Brain microvascular endothelial cell (primary cell): Measurements from ENCODE around the gene MBTPS2.

ENCODE experiments used
- DNase-seq: peaks from one replicate; pipeline ENCODE4 v3.0.0-alpha.2; 2020
- H3K27ac ChIP-seq: fragments of 250-450 bp; sonication (Bioruptor Pico); 2 replicates; pipeline ENCODE4 v1.5.1; 2020; ENCODE audit warnings: mild to moderate bottlenecking, moderate library complexity
- H3K27me3 ChIP-seq: fragments of 250-450 bp; sonication (Bioruptor Pico); replicated peaks from 2 replicates; pipeline ENCODE4 v1.5.1; 2020; ENCODE audit warnings: mild to moderate bottlenecking
- H3K36me3 ChIP-seq: fragments of 250-450 bp; sonication (Bioruptor Pico); replicated peaks from 2 replicates; pipeline ENCODE4 v1.5.1; 2020; ENCODE audit warnings: mild to moderate bottlenecking
- H3K4me3 ChIP-seq: 2 replicates; pipeline ENCODE4 v1.5.1; 2011; ENCODE audit warnings: low read depth, mild to moderate bottlenecking, control low read depth, low read length, moderate library complexity
- in situ Hi-C: cut with HindIII; loops from 2 replicates; pipeline ENCODE4 v1.10.0; 2017; ENCODE audit warnings: low sequenced_read_pairs, low pct_ligation_motif_present
- TF ChIP-seq, protein P1 (sequence below): IDR thresholded peaks from 2 replicates; pipeline ENCODE4 v1.5.1; 2011; ENCODE audit warnings: low read depth, mild to moderate bottlenecking, moderate library complexity, low read length, control low read depth, inconsistent platforms; ENCODE audit errors: missing control alignments

Gene MBTPS2

DNA sequence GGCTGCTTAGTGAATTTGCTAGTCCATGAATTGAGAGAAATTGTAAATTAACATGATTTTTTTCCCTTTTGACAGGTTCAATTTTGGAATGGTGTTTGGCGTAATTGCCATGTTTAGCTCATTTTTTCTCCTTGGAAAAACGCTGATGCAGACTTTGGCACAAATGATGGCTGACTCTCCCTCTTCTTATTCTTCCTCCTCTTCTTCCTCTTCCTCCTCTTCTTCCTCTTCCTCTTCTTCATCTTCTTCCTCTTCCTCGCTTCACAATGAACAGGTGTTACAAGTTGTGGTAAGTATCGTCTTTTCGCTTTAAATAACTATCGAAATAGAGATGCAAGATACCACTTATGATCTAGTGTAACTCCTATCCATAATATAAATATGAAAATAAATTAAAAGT lies 5.7 kb downstream of the MBTPS2 start:
- no peak for DNase-seq
- Histone ChIP-seq H3K36me3 (no peaks in the 10 kb centered on the region), H3K27ac (no peak overlapping the region), H3K4me3 (no peak overlapping the region), H3K27me3 (no peaks in the 10 kb centered on the region)
- in situ Hi-C loops: no loop called here
- TF ChIP-seq, protein P1, sequence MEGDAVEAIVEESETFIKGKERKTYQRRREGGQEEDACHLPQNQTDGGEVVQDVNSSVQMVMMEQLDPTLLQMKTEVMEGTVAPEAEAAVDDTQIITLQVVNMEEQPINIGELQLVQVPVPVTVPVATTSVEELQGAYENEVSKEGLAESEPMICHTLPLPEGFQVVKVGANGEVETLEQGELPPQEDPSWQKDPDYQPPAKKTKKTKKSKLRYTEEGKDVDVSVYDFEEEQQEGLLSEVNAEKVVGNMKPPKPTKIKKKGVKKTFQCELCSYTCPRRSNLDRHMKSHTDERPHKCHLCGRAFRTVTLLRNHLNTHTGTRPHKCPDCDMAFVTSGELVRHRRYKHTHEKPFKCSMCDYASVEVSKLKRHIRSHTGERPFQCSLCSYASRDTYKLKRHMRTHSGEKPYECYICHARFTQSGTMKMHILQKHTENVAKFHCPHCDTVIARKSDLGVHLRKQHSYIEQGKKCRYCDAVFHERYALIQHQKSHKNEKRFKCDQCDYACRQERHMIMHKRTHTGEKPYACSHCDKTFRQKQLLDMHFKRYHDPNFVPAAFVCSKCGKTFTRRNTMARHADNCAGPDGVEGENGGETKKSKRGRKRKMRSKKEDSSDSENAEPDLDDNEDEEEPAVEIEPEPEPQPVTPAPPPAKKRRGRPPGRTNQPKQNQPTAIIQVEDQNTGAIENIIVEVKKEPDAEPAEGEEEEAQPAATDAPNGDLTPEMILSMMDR: no peak

DNA sequence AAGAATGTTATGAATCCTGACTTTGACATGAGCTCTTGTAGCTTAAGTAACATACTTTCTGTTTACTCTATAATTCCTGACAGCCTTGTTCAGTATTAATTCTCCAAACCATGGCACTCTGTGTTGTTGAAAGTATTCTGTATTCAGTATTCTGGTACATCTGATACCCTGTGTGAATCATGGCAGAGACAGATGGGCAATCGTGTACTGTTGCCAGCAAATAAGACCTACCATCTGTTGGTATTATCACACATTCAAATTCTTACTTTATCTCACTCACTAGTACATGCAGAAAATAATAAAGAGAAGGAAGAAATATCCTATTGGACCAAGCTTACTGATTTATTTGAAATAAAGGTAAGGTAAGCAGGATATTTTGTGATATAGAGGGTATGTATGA lies 7.9 kb downstream of the MBTPS2 start:
- no peaks in the 10 kb centered on the region for H3K36me3 ChIP-seq
- TF ChIP-seq, protein P1: no peak
- in situ Hi-C loops: no loop called here
- H3K27me3 ChIP-seq: no peaks in the 10 kb centered on the region
- no peak for DNase-seq
- H3K27ac ChIP-seq: no peak overlapping the region
- no peak overlapping the region for H3K4me3 ChIP-seq

DNA sequence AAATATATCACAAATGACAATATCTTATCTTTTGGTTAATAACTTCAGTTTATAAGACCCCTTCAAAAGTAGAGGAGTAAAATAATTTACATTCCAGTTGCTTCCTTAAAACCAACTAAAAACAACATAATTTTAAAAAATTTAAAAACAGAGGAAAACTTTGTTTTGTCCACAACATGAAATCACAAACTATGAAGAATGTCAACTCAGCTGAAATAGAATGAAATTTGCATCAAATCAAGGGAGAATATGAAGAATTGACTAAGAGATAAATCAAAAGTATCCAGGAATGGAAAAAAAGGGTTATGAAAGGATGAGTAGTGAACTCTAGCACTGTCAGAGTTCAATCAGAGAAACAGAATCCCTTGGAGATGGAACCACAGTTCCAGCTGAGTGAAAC lies 14.2 kb downstream of the MBTPS2 start:
- DNase-seq: no peak
- Histone ChIP-seq H3K27ac (no peak overlapping the region), H3K27me3 (no peaks in the 10 kb centered on the region), H3K36me3 (no peaks in the 10 kb centered on the region), H3K4me3 (no peak overlapping the region)
- in situ Hi-C loops: no loop called here
- TF ChIP-seq, protein P1: no peak

DNA sequence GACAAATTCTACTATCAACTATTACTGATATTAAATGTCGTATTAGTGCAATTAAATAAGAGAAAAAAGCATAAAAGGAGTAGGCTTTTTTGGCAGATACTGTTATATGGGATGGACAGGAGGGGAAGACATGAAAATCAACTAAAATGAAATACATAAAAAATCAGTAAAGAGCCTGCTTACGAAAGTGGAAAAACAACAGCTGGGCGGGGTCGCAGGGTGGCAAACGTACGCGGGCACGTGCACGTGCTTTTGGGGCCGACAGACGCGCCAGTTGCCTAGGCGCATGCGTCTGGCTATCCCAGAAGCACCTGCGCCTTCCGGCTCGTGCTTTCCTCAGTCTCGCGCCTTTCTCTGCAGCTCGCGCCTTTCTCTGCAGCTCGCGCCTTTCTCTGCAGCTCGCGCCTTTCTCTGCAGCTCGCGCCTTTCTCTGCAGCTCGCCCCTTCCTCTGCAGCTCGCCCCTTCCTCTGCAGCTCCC lies 16.6 kb downstream of the MBTPS2 start, which contains the start of gene YY2:
TSS of gene YY2 (plus strand) at position 51 of the 479 bp plus-strand sequence. CDS start 498 bp downstream, outside the sequence.
- no peaks in the 10 kb centered on the region for H3K36me3 ChIP-seq
- no peaks in the 10 kb centered on the region for H3K27me3 ChIP-seq
- no peak within 1 kb of the TSS for H3K4me3 ChIP-seq
- H3K27ac ChIP-seq: no peak within 1 kb of the TSS
- in situ Hi-C loops: no loop called here
- no peak for DNase-seq
- TF ChIP-seq, protein P1: no peak

DNA sequence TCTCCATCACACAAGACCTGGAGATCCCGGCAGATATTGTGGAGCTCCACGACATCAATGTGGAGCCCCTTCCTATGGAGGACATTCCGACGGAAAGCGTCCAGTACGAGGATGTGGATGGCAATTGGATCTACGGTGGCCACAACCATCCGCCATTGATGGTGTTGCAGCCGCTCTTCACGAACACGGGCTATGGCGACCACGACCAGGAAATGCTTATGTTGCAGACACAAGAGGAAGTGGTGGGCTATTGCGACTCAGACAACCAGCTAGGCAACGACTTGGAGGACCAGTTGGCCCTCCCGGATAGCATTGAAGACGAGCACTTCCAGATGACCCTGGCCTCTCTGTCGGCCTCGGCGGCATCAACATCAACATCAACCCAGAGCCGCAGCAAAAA lies 17.1 kb downstream of the MBTPS2 start:
- in situ Hi-C loops: no loop called here
- Histone ChIP-seq H3K4me3 (no peak overlapping the region), H3K27ac (no peak overlapping the region), H3K36me3 (no peaks in the 10 kb centered on the region), H3K27me3 (no peaks in the 10 kb centered on the region)
- DNase-seq: no peak
- TF ChIP-seq, protein P1: no peak

DNA sequence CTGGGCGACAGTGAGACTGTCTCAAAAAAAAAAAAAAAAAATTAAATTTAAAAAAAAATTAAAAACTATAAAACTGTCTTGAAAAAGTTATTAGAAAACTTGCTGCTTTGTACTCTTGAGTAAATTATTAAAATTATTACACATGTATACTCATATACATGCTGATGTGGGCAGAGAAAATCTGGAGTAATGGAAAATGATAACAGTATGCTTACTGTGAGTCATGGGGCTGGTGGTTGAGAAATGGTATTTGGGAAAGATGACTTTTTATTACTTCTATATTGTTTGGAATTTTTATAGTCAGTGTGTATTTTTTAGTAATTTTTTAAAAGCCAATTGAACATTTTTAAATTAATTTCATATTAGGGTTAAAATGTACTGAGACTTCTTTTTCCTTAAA lies 23.8 kb downstream of the MBTPS2 start:
- in situ Hi-C loops: no loop called here
- no peak overlapping the region for H3K27ac ChIP-seq
- no peaks in the 10 kb centered on the region for H3K27me3 ChIP-seq
- no peak overlapping the region for H3K4me3 ChIP-seq
- no peaks in the 10 kb centered on the region for H3K36me3 ChIP-seq
- TF ChIP-seq, protein P1: no peak
- DNase-seq: no peak
